Measurements from ENCODE around the gene ARMC2. TPM values are rescaled to one million over a fixed set of nuclear protein-coding genes. Genes with fewer than 3 reads are reported as not detected.
A peak's percentile ranks its signal among the peaks of the same experiment; 100 is the strongest.

Gene ARMC2
- polyA plus RNA-seq, 3 donors, result 1.7 to 7.4 (median 3.5) TPM

DNA sequence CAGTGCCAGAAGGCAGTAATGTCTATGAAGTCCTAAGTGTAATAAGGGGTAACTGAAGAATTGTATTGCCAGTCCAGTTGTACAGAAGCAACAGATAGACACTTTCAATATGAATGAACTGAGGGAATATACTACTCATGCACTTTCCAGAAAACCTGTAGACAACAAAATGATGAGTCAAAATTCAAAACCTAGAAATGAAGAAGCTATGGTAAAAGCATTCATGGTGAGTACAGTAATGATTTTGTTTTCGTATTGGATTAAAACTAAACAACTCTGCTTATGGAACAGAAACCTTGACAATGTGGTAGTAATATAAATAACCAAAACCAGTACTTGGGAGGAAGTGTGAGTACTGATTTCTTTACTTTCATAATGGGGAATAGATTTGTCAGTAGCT is 35.0 kb downstream of the ARMC2 start:
- Mint-ChIP-seq H3K9me3 (peaks cover 4 to 16% (median 6%) of the 10 kb centered on the region in 7 donors), H3K4me1 (peaks cover 24% of the 10 kb centered on the region), H3K36me3 (peaks cover 19 to 20% of the 10 kb centered on the region in 2 donors), H3K4me3 (no peak overlapping the region), H3K27ac (peak overlapping the region in 3 of 7 donors; percentile 19 to 71 (median 59)), H3K27me3 (ENCODE audit: low read depth in 3 of 3) (no peaks in the 10 kb centered on the region)
- H3K79me2 ChIP-seq (ENCODE audit: insufficient read depth, low read length), result no peaks in the 10 kb centered on the region
- H3K9ac ChIP-seq (ENCODE audit: insufficient read depth, low read length, poor library complexity, severe bottlenecking), result no peak overlapping the region
- H3K4me1 ChIP-seq (ENCODE audit: control insufficient read depth in 1 of 2, insufficient read depth in 2 of 2, low read length in 2 of 2), result peaks cover 12 to 24% of the 10 kb centered on the region in 2 donors
- H3K4me2 ChIP-seq (replicated peaks; ENCODE audit: extremely low read depth, low read length, poor library complexity, severe bottlenecking), result no peak overlapping the region
- no peak overlapping the region for H3K27ac ChIP-seq (ENCODE audit: low read depth in 1 of 2, low read length in 2 of 2)
- no peak overlapping the region for H3K4me3 ChIP-seq (replicated peaks in 1 of 3; ENCODE audit: low read depth in 2 of 3, low read length in 3 of 3)
- peaks cover 0 to under 1% of the 10 kb centered on the region in 2 donors for H3K36me3 ChIP-seq (replicated peaks in 1 of 2; ENCODE audit: control insufficient read depth in 1 of 2, insufficient read depth in 2 of 2, low read length in 2 of 2)
- TF ChIP-seq, protein P1, sequence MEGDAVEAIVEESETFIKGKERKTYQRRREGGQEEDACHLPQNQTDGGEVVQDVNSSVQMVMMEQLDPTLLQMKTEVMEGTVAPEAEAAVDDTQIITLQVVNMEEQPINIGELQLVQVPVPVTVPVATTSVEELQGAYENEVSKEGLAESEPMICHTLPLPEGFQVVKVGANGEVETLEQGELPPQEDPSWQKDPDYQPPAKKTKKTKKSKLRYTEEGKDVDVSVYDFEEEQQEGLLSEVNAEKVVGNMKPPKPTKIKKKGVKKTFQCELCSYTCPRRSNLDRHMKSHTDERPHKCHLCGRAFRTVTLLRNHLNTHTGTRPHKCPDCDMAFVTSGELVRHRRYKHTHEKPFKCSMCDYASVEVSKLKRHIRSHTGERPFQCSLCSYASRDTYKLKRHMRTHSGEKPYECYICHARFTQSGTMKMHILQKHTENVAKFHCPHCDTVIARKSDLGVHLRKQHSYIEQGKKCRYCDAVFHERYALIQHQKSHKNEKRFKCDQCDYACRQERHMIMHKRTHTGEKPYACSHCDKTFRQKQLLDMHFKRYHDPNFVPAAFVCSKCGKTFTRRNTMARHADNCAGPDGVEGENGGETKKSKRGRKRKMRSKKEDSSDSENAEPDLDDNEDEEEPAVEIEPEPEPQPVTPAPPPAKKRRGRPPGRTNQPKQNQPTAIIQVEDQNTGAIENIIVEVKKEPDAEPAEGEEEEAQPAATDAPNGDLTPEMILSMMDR (IDR thresholded peaks at IDR 0.05), result no peak
- intact Hi-C loops (cut with micrococcal nuclease), result no loop called here
- no CpG with 5 or more reads among the region's 1 CpG for WGBS (ENCODE audit: insufficient coverage)
- H2AFZ ChIP-seq (ENCODE audit: insufficient read depth, low read depth, low read length, poor library complexity, severe bottlenecking), result no peak overlapping the region
- no peaks in the 10 kb centered on the region for H3K27me3 ChIP-seq (ENCODE audit: control insufficient read depth in 2 of 2, insufficient read depth in 2 of 2, low read length in 2 of 2)
- no peaks in the 10 kb centered on the region for H3K9me3 ChIP-seq (replicated peaks in 1 of 2; ENCODE audit: control insufficient read depth in 1 of 2, insufficient read depth in 1 of 2, low read length in 2 of 2)
- no peaks in the 10 kb centered on the region for H4K20me1 ChIP-seq (ENCODE audit: insufficient read depth, low read length)
- DNase-seq, result no peak

DNA sequence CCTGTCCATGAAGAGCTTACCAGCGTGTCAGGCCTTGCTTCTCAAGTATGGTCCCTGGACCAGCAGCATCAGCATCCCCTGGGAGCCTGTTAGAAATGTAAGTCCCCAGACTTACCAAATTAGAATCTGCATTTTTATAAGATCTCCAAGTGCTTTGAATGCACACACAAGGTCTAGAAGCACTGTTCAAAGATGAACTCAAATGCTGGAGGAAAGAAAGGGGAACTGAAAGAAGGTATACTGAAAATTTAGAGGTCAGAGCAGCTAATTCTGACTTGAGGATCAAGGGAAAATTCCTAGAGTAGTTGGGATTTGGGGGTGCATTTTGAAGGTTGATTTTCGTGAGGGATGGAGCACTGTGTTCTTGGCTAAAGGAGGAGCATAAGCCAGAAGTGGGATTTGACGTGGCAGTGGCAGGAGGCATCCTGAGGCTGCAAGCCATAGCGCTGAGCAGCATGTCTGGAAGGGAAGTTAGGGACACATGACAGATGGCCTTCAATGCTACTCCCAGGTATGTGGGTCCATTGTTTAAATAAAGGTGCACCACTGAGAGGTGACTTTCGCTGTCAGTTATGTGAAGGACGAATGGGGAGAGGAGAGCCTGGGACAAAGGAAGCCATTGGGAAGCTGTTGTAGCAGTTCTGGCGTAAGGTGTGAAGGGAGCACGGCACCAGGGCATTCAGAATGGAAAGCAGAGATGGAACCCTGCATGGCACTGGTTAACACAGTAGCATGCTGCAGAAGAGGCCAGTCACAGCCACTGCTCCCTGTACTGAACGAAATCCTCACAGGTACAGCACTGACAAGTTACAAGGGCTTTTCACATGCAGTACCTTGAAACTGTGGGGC is 36.2 kb downstream of the ARMC2 start:
- no peak for DNase-seq
- H3K4me3 Mint-ChIP-seq, result peak overlapping the region in 1 of 2 donors; percentile 2

More for the DNA sequence above, 36.2 kb downstream of the ARMC2 start:
- Histone ChIP-seq H3K4me2 (replicated peaks; ENCODE audit: extremely low read depth, low read length, poor library complexity, severe bottlenecking) (no peak overlapping the region), H2AFZ (ENCODE audit: insufficient read depth, low read depth, low read length, poor library complexity, severe bottlenecking) (no peak overlapping the region), H3K9ac (ENCODE audit: insufficient read depth, low read length, poor library complexity, severe bottlenecking) (no peak overlapping the region), H3K79me2 (ENCODE audit: insufficient read depth, low read length) (no peaks in the 10 kb centered on the region), H3K27me3 (ENCODE audit: control insufficient read depth in 2 of 2, insufficient read depth in 2 of 2, low read length in 2 of 2) (no peaks in the 10 kb centered on the region), H3K4me3 (replicated peaks in 1 of 3; ENCODE audit: low read depth in 2 of 3, low read length in 3 of 3) (no peak overlapping the region), H3K27ac (ENCODE audit: low read depth in 1 of 2, low read length in 2 of 2) (peak overlapping the region in 1 of 2 donors; percentile 11), H3K36me3 (replicated peaks in 1 of 2; ENCODE audit: control insufficient read depth in 1 of 2, insufficient read depth in 2 of 2, low read length in 2 of 2) (no peaks in the 10 kb centered on the region), H3K9me3 (replicated peaks in 1 of 2; ENCODE audit: control insufficient read depth in 1 of 2, insufficient read depth in 1 of 2, low read length in 2 of 2) (no peaks in the 10 kb centered on the region), H3K4me1 (ENCODE audit: control insufficient read depth in 1 of 2, insufficient read depth in 2 of 2, low read length in 2 of 2) (peaks cover 12 to 24% of the 10 kb centered on the region in 2 donors), H4K20me1 (ENCODE audit: insufficient read depth, low read length) (no peaks in the 10 kb centered on the region)
- peak overlapping the region in 5 of 7 donors; percentile 4 to 65 (median 33) for H3K27ac Mint-ChIP-seq
- no peaks in the 10 kb centered on the region for H3K27me3 Mint-ChIP-seq (ENCODE audit: low read depth in 3 of 3)
- peaks cover 3 to 16% (median 6%) of the 10 kb centered on the region in 7 donors for H3K9me3 Mint-ChIP-seq
- intact Hi-C loops (cut with micrococcal nuclease), result loop anchor here in 1 of 2 donors (5.0 kb wide), 1 partner anchor 342 kb away; no protein-coding TSS in a partner anchor
- peaks cover 12% of the 10 kb centered on the region in 2 donors for H3K36me3 Mint-ChIP-seq
- WGBS (ENCODE audit: insufficient coverage), result 89% methylated on average over 8 of the region's 9 CpGs
- H3K4me1 Mint-ChIP-seq, result peaks cover 29% of the 10 kb centered on the region
- TF ChIP-seq, protein P1 (IDR thresholded peaks at IDR 0.05), result no peak

Measured in CD14-positive monocyte (primary cell).